Activated CD4-positive, alpha-beta T cell treated with anti-CD3 and anti-CD28 coated beads, Interleukin-2, amount 10 ng/mL, durations not matched to agents 7 days and 5 days (primary cell): ENCODE results near the gene ID3. TPM values are rescaled to one million over a fixed set of nuclear protein-coding genes. Genes with fewer than 3 reads are reported as not detected.
A peak's percentile ranks its signal among the peaks of the same experiment; 100 is the strongest.
"Not testable (repeated sequence)": the region's sequence is repeated elsewhere in the genome, so short reads cannot be mapped to it uniquely, and the experiment has no call there.

Experiments used
- CTCF ChIA-PET: fragments of 350-600 bp; sonication (Branson Sonifier 250); formaldehyde crosslinking; loops from one replicate; lab custom pipeline; 2021; ENCODE audit warnings: antibody characterized with exemption; lab: Charles Lee
- POLR2A ChIA-PET: fragments of 350-600 bp; sonication (Branson Sonifier 250); formaldehyde crosslinking; loops from one replicate; lab custom pipeline; 2021; ENCODE audit warnings: antibody characterized with exemption; lab: Charles Lee
- DNase-seq: peaks from one replicate; pipeline ENCODE4 v3.0.0-alpha.2; 2020
- H3K27ac Mint-ChIP-seq: one replicate; pipeline ENCODE4 v1.8.0; 2021; ENCODE audit warnings: mild to moderate bottlenecking, moderate library complexity, mixed read lengths
- H3K27me3 Mint-ChIP-seq: one replicate; pipeline ENCODE4 v1.8.0; 2021; ENCODE audit warnings: mixed read lengths
- H3K36me3 Mint-ChIP-seq: one replicate; pipeline ENCODE4 v1.8.0; 2021; ENCODE audit warnings: low read depth, mixed read lengths
- H3K4me1 Mint-ChIP-seq: one replicate; pipeline ENCODE4 v1.8.0; 2021; ENCODE audit warnings: mixed read lengths
- H3K4me3 Mint-ChIP-seq: one replicate; pipeline ENCODE4 v1.8.0; 2021; ENCODE audit warnings: mild to moderate bottlenecking, moderate library complexity, mixed read lengths
- H3K9me3 Mint-ChIP-seq: one replicate; pipeline ENCODE4 v1.8.0; 2021; ENCODE audit warnings: mixed read lengths
- total RNA-seq, 2 experiments: library from RNA; stranded (reverse); gene quantifications; one replicate each; pipeline ENCODE4 v1.2.3, GENCODE V29; 2021

The ID3 gene
- total RNA-seq, 2 experiments from 2014 or later, result 62.7 to 65.2 TPM

DNA sequence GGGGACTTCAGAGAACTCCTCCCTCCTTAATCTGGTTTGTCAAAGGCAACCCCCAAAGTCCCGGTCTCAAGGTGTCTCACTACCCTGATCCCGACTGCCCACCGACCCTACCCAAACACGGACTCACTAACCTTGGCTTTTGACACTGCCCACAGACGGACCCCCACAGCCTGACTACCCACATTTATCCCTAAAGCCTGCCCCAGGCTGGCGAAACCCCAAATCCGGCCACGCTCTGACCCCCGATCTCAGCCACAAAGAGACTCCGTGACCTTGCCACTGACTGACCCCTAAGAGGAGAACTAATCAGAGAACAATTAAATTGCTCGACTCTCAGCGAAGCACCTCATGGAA lies 5.2 kb downstream of the ID3 start:
- H3K27ac Mint-ChIP-seq, result peak overlapping the region; percentile 92
- POLR2A ChIA-PET, result interaction anchor here (1.0 to 1.5 kb wide), 3 partner anchors 23 to 83 kb away, joined by 3 to 6 read pairs (median 5); no protein-coding TSS in a partner anchor
- H3K4me3 Mint-ChIP-seq, result peak overlapping the region; percentile 79
- no peak for DNase-seq
- H3K4me1 Mint-ChIP-seq, result peaks cover 44% of the 10 kb centered on the region
- H3K36me3 Mint-ChIP-seq, result peaks cover 27% of the 10 kb centered on the region
- H3K27me3 Mint-ChIP-seq, result no peaks in the 10 kb centered on the region
- CTCF ChIA-PET, result interaction anchor here (1.1 to 5.0 kb wide), 8 partner anchors 9 to 90 kb away, joined by 4 to 31 read pairs (median 10); no protein-coding TSS in a partner anchor
- H3K9me3 Mint-ChIP-seq, result no peaks in the 10 kb centered on the region

DNA sequence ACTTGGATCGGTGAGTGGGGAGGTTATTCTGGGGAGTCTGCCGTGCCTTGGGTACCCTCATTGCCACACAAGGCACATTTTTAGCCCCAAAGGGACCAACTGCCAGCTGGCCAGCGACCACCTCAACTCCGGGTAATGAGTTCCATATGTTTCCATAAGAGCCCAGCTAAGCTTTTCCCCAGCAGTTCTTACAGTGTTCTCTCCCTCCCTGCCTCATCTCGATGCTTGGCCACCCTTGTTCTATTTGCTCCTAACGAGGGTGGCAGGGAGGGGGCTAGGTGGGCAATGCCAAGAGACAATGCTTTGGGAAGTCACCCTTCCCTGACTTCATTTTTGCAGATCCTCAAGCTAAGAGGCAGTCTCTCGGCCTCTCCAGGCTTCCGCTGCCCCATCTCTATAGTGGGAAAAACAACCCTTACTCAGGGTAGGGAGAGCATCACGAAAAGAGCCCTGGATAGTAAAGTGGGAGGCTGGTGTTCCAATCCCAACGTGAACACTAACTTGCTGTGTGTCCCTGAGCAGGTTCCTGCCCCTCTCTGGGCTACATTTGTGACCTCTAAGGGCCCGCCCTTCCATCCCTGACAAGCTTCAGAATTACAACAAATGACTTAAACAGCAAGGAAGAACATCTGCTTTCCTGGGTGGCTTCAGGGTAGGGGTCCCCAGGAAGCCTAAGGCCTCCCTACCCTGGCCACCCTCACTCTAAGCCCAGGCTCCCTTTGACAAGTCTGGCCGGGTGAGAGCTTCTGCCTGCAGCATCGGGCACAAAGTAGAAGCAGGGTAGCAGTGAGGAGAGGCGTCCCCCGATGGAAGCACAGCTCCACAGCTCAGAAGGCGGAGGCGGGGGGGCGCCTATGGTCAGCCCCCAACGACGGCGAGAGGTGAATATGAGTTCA lies 5.8 kb downstream of the ID3 start:
- Mint-ChIP-seq H3K27ac (peak overlapping the region; percentile 92), H3K4me3 (peak overlapping the region; percentile 79), H3K4me1 (peaks cover 44% of the 10 kb centered on the region), H3K27me3 (no peaks in the 10 kb centered on the region), H3K36me3 (peaks cover 23% of the 10 kb centered on the region), H3K9me3 (no peaks in the 10 kb centered on the region)
- CTCF ChIA-PET, result interaction anchor here (0.7 to 5.0 kb wide), 7 partner anchors 9 to 84 kb away, joined by 3 to 31 read pairs (median 13); no protein-coding TSS in a partner anchor
- POLR2A ChIA-PET, result no interaction called here
- DNase-seq, result no peak

DNA sequence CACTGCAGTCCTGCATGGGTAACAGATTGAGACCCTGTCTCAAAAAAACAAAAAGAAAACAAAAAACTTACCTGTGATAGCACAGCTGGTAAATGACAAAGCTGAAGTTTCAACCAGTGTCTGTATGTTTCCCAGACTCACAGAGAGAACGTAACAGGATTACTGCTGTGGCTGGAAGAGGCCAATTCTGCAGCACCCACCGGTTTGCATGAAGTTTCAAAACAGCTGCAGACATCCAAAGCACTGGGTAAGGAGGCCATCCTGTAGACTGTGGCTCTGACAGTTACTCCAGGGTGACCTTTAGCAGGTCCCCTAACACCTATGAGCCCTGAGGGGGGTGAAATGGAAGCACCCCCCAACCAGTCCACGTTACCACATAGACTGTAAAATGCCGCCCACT lies 7.5 kb downstream of the ID3 start:
- POLR2A ChIA-PET, result no interaction called here
- H3K4me3 Mint-ChIP-seq, result no peak overlapping the region
- H3K4me1 Mint-ChIP-seq, result peaks cover 36% of the 10 kb centered on the region
- peaks cover 8% of the 10 kb centered on the region for H3K36me3 Mint-ChIP-seq
- DNase-seq, result no peak
- no peak overlapping the region for H3K27ac Mint-ChIP-seq
- no peaks in the 10 kb centered on the region for H3K9me3 Mint-ChIP-seq
- CTCF ChIA-PET, result interaction anchor here (2.3 to 5.0 kb wide), 3 partner anchors 12 to 86 kb away, joined by 14 to 31 read pairs (median 23); no protein-coding TSS in a partner anchor
- H3K27me3 Mint-ChIP-seq, result no peaks in the 10 kb centered on the region

DNA sequence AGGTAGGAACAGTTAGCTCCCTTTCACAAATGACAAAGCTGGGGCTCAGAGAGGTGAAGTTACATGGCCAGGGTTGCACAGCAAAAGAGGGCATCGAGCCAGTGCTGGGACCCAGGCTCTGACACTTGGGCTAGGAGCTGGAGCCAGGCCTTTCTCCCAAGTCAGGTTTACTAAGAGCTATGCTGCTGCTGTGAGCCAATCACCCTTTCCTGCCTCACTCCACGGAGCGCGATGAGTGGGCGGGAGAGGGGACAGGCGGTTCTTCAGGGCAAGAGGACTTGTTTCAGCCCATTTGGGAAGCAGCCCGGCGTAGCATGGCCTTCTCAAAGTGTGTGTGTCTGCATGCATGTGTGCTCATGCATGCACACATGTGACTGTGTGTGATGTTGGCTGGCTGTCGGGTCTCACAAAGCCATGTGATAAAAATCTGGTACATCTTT lies 10.6 kb downstream of the ID3 start:
- Mint-ChIP-seq H3K4me1 (peaks cover 11% of the 10 kb centered on the region), H3K9me3 (no peaks in the 10 kb centered on the region), H3K36me3 (no peaks in the 10 kb centered on the region), H3K27me3 (no peaks in the 10 kb centered on the region), H3K27ac (no peak overlapping the region), H3K4me3 (no peak overlapping the region)
- no peak for DNase-seq
- CTCF ChIA-PET, result interaction anchor here (1.0 to 4.1 kb wide), 5 partner anchors 9 to 89 kb away, joined by 3 to 49 read pairs (median 4); no protein-coding TSS in a partner anchor
- POLR2A ChIA-PET, result no interaction called here

DNA sequence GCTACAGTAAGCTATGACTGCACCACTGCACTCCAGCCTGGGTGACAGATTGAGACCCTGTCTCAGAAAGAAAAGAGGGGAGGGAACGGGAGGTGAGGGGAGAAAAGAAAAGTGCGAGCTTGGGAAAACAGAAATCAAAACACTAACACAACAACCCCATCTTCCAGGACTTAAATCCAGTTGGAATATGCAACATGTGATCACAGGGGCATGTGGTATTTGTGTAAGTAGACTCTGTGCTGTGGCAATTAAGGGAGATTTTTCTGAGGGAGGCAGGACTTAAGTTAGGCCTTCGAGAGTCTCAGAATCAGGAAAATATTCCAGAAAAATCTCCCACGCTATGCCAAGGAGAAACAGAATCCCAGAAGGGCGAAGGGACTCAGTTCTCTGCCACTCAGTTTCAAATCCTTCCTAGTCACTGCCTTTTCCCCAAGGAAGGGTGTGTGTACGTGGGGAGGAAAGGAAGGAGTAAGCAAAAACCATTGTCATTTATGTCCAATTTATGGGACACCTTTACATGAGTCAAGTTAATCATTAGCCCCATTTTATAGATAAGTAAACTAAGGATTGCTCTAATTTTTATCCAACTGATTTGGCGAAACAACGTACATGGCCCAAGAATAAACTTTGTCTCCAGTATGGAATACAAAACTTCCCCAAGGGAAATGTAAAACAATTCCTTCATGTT lies 12.3 kb downstream of the ID3 start:
- POLR2A ChIA-PET, result no interaction called here
- Mint-ChIP-seq H3K27me3 (no peaks in the 10 kb centered on the region), H3K36me3 (no peaks in the 10 kb centered on the region), H3K9me3 (no peaks in the 10 kb centered on the region), H3K27ac (no peak overlapping the region), H3K4me3 (no peak overlapping the region), H3K4me1 (peaks cover 5% of the 10 kb centered on the region)
- DNase-seq, result no peak
- CTCF ChIA-PET, result interaction anchor here (1.0 to 3.9 kb wide), 5 partner anchors 20 to 93 kb away, joined by 4 to 79 read pairs (median 11); no protein-coding TSS in a partner anchor

DNA sequence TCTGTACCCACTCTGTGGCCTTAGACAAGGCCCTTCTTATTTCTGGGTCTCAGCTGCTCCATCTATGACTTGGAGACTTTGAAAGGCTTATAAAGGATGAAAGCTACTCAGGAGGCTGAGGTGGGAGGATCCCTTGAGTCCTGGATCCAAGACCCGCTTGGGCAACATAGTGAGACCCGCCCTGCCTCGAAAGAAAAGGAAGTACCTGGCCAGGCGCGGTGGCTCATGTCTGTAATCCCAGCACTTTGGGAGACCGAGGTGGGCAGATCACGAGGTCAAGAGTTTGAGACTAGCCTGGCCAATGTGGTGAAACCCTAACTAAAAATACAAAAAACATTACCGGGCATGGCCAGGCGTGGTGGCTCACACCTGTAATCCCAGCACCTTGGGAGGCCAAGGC lies 13.4 kb downstream of the ID3 start:
- H3K36me3 Mint-ChIP-seq, result no peaks in the 10 kb centered on the region

DNA sequence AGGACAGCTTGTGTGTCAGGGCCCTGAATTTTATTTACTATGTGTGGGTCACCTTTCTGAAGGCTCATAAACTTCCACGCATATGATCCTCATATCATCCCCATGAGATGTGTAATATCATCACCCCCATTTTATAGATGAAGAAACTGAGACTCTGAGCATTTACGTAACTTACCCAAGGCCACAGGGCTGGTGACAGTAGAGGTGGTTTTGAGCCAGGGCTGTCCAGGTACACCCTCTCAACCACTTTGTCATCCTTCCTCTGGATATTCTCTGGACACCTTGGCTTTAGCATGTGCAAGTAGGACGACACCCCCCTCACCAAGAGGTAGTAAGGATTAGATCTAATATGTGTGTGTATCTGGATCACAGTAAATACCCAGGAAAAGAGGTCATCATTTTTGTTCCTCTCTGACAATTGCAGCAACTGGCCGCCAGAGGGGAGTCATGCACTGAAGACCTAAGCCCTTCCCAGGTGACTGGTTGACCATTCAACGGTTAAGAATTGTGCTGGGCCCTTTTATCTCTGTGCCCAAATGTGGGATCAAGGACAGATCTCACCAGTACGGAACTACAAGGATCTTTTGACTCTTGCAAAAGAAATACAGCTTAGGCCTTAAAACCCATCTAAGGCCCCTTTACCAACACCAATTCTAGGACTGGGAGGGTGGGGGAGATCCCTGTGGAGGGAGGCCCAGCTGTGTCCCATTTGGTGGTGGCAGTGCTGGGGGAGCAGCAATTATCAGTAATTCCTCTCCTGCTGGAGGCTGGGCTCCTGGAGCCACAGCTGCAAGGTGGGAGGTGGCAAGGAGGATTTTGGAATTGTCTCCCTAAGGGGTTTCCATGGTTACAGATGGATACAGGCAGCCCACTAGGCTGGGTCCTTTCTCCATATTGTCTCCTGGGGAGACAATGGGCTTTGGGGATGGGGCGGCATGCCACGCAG lies 14.6 kb downstream of the ID3 start:
- Mint-ChIP-seq H3K9me3 (no peaks in the 10 kb centered on the region), H3K27me3 (no peaks in the 10 kb centered on the region), H3K4me3 (no peak overlapping the region), H3K27ac (no peak overlapping the region), H3K36me3 (no peaks in the 10 kb centered on the region), H3K4me1 (peaks cover 17% of the 10 kb centered on the region)
- DNase-seq, result peak; percentile 76
- ChIA-PET CTCF (interaction anchor here (0.7 to 3.9 kb wide), 15 partner anchors 9 to 147 kb away, joined by 3 to 79 read pairs (median 5); partner anchors contain the start of gene RPL11), POLR2A (interaction anchor here (0.7 to 1.2 kb wide), 2 partner anchors 63 to 93 kb away, joined by 3 to 5 read pairs; no protein-coding TSS in a partner anchor)

More for the DNA sequence above, 13.4 kb downstream of the ID3 start:
- no peaks in the 10 kb centered on the region for H3K9me3 Mint-ChIP-seq
- CTCF ChIA-PET, result interaction anchor here (0.7 to 3.9 kb wide), 10 partner anchors 8 to 1515 kb away, joined by 3 to 79 read pairs (median 8); partner anchors contain the start of gene RPL11
- POLR2A ChIA-PET, result interaction anchor here (0.7 kb wide), 1 partner anchor 64 kb away, joined by 3 read pairs; no protein-coding TSS in a partner anchor
- no peak for DNase-seq
- no peaks in the 10 kb centered on the region for H3K27me3 Mint-ChIP-seq
- H3K4me3 Mint-ChIP-seq, result no peak overlapping the region
- H3K4me1 Mint-ChIP-seq, result peaks cover 8% of the 10 kb centered on the region
- peak overlapping the region; percentile 64 for H3K27ac Mint-ChIP-seq

GRCh38 chr1:23543707-23544443 lies 15.4 kb downstream of the ID3 start:
- no peak for DNase-seq
- POLR2A ChIA-PET, result interaction anchor here (1.2 kb wide), 1 partner anchor 93 kb away, joined by 5 read pairs; no protein-coding TSS in a partner anchor
- CTCF ChIA-PET, result interaction anchor here (0.9 to 3.9 kb wide), 7 partner anchors 10 to 110 kb away, joined by 3 to 79 read pairs (median 11); no protein-coding TSS in a partner anchor
- H3K9me3 Mint-ChIP-seq, result no peaks in the 10 kb centered on the region
- no peaks in the 10 kb centered on the region for H3K27me3 Mint-ChIP-seq
- peaks cover 19% of the 10 kb centered on the region for H3K4me1 Mint-ChIP-seq
- no peak overlapping the region for H3K4me3 Mint-ChIP-seq
- H3K36me3 Mint-ChIP-seq, result no peaks in the 10 kb centered on the region
- H3K27ac Mint-ChIP-seq, result no peak overlapping the region

DNA sequence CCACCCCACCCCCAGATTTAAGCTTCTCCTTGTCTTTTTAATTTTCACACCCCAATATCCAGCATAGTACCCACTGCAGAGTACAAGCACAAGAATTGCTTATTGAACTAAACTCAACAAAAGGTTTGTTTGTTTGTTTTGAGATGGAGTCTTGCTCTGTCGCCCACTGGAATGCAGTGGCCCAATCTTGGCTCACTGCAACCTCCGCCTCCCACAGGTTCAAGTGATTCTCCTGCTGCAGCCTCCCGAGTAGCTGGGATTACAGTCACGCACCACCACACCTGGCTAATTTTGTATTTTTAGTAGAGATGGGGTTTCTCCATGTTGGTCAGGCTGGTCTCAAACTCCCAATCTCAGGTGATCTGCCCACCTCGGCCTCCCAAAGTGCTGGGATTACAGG lies 16.4 kb downstream of the ID3 start:
- DNase-seq, H3K27ac Mint-ChIP-seq, H3K4me3 Mint-ChIP-seq, H3K36me3 Mint-ChIP-seq, H3K9me3 Mint-ChIP-seq, H3K27me3 Mint-ChIP-seq, POLR2A ChIA-PET: not testable (repeated sequence)
- H3K4me1 Mint-ChIP-seq, result peaks cover 19% of the 10 kb centered on the region
- CTCF ChIA-PET, result interaction anchor here (0.7 to 4.4 kb wide), 3 partner anchors 92 to 102 kb away, joined by 4 to 43 read pairs (median 4); no protein-coding TSS in a partner anchor

DNA sequence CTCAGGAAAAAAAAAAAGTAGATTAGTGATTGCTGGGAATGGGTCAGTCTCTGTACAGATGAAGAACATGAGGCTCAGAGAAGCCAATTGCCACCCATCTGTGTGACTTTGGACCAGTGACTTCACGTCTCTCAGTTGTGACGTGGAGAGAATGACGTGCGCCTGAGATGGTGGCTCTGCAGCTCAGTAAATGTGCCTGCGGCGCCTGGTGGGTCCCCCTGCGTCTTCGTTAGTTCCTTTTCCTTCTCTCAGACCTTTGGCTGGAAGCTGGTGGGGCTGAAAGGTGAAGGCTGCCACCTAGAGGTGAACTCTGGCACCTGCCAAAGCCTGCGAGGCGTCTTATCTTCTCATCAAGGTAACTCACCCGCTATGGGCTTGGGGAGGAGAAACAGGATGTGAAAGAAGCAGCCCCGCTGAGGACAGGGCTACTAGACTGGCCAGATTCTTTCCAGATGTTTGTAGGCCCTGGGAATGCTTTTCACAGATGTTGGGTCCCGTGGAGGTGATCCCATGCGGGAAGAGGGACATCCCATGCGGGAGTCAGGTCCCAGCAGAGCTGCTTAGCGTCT lies 19.5 kb downstream of the ID3 start:
- H3K4me1 Mint-ChIP-seq, result peaks cover 31% of the 10 kb centered on the region
- H3K27me3 Mint-ChIP-seq, result no peaks in the 10 kb centered on the region
- CTCF ChIA-PET, result interaction anchor here (0.5 to 6.9 kb wide), 35 partner anchors 8 to 1696 kb away, joined by 3 to 123 read pairs (median 4); partner anchors contain the start of genes E2F2, ID3 and LYPLA2
- peak overlapping the region; percentile 37 for H3K4me3 Mint-ChIP-seq
- POLR2A ChIA-PET, result interaction anchor here (0.6 to 0.7 kb wide), 4 partner anchors 9 to 42 kb away, joined by 3 to 5 read pairs (median 4); partner anchors contain the start of gene E2F2
- H3K27ac Mint-ChIP-seq, result peak overlapping the region; percentile 82
- no peaks in the 10 kb centered on the region for H3K9me3 Mint-ChIP-seq
- DNase-seq, result peak; percentile 96
- no peaks in the 10 kb centered on the region for H3K36me3 Mint-ChIP-seq
